ENCODE results near the gene EEF1B2.

Gene EEF1B2

DNA sequence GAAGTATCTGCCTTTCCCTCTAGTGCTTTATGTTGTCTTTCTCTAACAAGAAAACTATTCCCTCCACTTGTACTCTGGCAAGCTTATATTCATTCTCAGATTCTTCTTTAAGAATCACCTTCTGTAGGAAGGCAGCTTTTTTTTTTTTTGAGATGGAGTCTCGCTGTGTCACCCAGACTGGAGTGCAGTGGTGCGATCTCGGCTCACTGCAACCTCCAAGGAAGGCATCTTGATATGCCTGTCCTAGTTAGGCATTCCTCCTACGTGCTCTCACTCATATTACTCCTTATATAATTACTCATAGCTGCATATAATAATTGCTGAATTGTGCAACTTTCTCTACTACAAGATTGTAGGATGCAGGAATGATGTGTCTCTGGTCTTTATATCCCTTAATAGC lies 16.2 kb upstream of the EEF1B2 start:
- TF ChIP-seq, protein P1, sequence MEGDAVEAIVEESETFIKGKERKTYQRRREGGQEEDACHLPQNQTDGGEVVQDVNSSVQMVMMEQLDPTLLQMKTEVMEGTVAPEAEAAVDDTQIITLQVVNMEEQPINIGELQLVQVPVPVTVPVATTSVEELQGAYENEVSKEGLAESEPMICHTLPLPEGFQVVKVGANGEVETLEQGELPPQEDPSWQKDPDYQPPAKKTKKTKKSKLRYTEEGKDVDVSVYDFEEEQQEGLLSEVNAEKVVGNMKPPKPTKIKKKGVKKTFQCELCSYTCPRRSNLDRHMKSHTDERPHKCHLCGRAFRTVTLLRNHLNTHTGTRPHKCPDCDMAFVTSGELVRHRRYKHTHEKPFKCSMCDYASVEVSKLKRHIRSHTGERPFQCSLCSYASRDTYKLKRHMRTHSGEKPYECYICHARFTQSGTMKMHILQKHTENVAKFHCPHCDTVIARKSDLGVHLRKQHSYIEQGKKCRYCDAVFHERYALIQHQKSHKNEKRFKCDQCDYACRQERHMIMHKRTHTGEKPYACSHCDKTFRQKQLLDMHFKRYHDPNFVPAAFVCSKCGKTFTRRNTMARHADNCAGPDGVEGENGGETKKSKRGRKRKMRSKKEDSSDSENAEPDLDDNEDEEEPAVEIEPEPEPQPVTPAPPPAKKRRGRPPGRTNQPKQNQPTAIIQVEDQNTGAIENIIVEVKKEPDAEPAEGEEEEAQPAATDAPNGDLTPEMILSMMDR (IDR thresholded peaks at IDR 0.05), result no peak

DNA sequence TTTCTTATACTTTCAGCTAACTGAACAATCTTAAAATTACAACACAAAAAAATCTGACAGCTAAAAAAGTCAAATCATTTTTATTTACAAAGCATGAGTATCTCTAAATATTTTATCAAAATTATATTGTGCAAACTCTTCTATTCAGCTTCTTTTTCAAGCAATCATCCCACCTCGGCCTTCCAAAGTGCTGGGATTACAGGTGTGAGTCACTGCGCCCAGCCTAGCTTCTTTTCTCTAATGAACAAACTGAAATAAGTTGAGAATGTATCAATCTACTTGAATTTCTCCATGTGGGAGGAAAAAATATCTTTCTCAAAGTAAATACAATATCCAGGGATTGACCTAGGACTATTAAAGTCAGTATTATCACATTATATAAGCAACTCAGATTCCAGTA lies 15.3 kb upstream of the EEF1B2 start:
- TF ChIP-seq, protein P1 (IDR thresholded peaks at IDR 0.05), result no peak

DNA sequence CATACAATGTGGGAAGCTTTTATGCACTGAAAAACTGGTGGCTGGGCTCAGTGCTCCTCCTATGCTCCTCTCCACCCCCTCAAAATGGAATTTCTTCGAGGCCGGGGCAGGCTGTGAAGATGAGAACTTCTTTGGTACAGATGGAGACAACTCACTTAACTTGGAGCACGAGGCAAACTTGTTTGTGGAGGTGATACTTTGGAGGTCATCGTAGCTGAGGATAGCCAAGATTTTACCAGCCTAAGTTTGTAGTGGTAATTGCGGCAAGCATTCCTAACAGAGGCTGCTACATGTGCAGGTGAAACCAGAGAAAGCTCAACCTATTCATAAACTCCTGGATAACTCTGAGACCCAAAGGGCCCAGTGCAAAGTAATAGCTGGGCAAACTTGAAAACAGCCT lies 14.0 kb upstream of the EEF1B2 start:
- TF ChIP-seq, protein P1 (IDR thresholded peaks at IDR 0.05), result no peak

DNA sequence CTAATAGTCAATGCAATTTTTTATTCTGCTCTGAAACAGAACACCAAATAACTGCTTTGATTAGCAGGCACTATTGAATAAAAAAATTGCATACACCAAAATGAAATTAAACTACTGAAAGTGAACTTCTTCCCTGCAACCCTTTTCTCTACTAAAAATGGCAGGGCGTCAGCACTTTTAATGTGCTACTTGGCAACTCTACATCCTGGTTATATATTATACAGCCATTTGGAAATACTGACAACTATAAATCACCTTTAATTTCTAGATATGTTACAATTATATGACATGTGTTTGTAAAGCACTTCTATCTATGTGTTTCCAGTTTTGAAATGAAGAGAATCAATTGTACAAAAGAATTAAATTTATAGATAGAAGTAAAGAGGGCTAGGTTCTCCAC lies 10.4 kb upstream of the EEF1B2 start:
- TF ChIP-seq, protein P1 (IDR thresholded peaks at IDR 0.05), result no peak

DNA sequence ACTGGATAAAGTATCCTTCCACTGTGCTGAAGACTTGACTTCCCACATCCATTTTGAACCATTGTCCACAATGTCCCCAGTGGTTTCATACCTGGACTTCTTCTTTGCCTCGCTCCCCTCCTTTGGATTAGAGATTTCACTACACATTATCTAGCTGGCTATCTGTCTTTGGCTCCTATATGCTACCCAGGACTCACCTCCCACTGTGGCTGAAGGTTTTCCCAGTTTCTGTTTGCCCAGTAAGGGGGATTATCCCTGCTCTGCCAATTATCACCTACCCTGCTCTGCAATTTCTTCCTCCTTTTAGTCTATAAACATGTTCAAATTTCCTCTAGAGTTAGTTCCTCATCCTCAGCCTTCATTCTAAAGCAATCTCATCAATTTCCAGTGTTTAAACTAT lies 9.5 kb upstream of the EEF1B2 start:
- TF ChIP-seq, protein P1 (IDR thresholded peaks at IDR 0.05), result no peak

DNA sequence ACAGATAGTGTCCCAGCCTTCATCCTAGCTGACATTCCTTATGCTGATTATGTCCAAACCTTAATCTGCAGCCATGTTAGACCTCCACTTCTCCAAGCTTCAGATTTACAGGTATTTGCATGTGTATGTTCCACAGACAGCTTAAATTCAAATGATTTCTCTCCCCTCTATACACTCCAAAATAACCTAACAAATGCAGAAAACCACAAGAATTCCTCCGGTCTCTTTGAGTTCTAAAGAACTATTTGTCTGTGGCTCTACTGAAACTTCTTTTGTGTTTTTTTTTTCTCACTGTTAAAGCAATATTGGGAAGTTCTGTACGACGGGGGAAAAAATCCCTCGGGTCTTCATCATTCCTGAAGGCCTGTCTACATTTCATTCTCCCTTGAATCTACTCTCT lies 9.1 kb upstream of the EEF1B2 start:
- TF ChIP-seq, protein P1 (IDR thresholded peaks at IDR 0.05), result no peak

DNA sequence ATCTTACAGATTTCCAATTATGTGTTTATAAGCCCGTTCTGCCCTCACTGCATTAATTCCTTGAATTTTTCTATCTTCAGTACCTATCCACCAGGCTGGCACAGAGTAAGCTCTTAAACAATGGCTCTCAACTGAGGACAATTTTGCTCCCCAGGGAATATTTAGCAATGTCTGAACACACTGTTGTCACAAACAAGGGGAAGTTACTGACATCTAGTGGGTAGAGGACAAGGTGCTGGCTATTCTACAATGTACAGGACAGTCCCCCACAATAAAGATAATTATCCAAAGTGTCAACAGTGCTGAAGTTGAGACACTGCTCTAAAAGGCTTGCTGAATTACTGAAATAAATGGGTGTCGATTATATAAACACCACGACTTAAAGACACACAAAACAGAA lies 5.5 kb upstream of the EEF1B2 start:
- TF ChIP-seq, protein P1 (IDR thresholded peaks at IDR 0.05), result peak; percentile 44; the same call in 1 of the 2 replicates
